Fibroblast of pulmonary artery (primary cell): Measurements from ENCODE around the gene GDI1.

Experiments used
- DNase-seq: peaks from one replicate; pipeline ENCODE4 v3.0.0-alpha.2; 2010; ENCODE audit warnings: low read depth
- H3K4me3 ChIP-seq: replicated peaks from 2 replicates; pipeline ENCODE4 v1.5.1; 2011; ENCODE audit warnings: low read depth, mild to moderate bottlenecking, control low read depth, low read length, moderate library complexity
- CTCF ChIP-seq: IDR thresholded peaks from 2 replicates; pipeline ENCODE4 v1.5.1; 2011; ENCODE audit warnings: mild to moderate bottlenecking, control low read depth, low read length, inconsistent platforms; ENCODE audit errors: missing control alignments

GDI1 gene

GRCh38 chrX:154482786-154483185 lies 45.8 kb downstream of the GDI1 start:
- DNase-seq = no peak
- no peak for TF ChIP-seq CTCF

GRCh38 chrX:154483325-154483724 lies 46.4 kb downstream of the GDI1 start:
- TF ChIP-seq CTCF = no peak
- no peak overlapping the region for H3K4me3 ChIP-seq
- DNase-seq = no peak

More at GRCh38 chrX:154482786-154483185, 45.8 kb downstream of the GDI1 start:
- no peak overlapping the region for H3K4me3 ChIP-seq

DNA sequence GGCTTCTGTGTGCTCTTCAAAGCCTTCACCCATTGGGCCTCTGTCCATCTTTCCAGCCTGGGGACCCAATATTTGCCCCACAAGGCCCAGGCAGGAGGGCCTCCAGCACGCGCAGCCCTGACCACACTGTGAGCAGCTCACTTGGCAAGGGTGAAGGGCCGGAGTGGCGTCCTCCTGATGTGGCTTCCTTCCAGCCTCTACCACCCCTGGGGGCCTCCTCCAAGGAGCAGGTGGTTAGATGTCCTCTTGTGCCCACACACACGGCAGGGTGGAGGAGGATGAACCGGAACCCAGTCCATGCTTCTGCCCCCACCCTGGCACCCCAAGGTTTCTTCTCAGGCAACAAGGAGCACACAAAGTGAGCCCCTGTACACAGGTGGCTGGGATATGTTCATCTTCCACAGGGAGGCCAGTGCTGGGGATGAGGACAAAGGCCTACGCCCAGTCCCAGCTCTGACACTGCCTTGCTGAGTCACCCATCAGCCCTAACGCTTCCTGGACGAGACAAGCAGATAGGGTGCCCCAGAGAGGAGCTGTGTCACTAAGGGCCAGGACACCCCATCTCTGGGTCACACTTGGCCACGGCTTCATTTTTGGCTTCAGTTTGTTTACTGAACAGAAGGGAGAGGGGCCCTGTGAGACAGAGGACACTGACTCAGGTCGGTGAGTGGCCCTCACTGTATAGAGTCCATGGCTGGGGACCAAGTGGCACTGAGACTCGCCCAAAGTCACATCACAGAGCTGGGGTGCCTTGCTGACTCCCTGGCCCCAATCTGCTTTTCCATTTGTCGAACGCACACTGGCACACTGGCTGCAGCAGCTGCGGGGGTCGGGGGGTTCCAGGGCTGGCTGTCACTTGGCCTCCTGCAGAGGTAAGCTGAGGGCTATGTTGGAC lies 47.5 kb downstream of the GDI1 start:
- no peak for DNase-seq
- no peak for TF ChIP-seq CTCF
- no peak overlapping the region for H3K4me3 ChIP-seq

DNA sequence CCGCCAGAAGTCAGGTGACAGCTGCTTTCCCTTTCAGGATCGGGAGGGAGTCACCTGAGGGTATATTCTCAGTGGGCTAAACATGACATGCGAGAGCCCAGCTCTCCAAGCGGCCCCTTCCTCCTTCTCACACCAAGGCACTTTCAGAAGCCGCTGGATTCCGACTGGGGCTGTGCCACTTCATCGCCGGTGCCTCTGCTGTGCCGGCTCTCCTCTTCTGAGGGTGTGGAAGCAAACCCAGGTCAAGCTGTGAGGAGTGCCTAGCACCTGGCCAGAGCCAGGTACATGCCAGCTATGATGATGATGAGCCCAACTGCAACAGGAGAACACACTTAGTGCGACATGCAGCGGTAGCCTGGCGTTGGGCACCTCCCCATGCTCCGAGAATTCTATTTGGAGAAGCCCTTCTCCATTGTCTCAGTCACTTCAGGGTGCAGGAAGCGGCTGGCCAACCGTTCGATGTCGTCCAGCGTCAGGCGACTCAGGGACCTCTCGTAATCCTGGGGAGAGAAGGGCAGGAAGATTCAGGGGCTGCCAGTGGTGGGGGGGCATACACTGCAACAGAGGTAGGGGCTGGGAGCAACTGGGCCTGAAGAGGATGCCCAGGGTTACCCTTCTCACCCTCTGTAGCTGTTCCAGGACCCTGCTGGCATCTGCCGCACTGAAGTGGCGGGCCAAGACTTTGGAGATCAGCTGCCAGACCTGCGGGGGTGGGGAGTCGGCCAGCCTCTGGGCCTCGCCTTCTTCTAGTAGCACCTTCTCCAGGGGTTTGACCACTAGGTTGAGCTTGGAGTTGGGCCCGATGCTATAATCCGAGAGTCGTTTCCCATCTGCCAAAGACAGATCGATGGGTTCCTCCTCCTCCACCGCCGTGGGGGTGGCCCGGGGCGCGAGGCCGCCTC lies 48.4 kb downstream of the GDI1 start:
- peak overlapping the region; percentile 57 for H3K4me3 ChIP-seq
- DNase-seq = no peak
- no peak for TF ChIP-seq CTCF

- peak overlapping the region; percentile 57 for H3K4me3 ChIP-seq
- no peak for DNase-seq
- no peak for TF ChIP-seq CTCF
These were observed 49.1 kb downstream of the GDI1 start for GRCh38 chrX:154486052-154486395.

DNA sequence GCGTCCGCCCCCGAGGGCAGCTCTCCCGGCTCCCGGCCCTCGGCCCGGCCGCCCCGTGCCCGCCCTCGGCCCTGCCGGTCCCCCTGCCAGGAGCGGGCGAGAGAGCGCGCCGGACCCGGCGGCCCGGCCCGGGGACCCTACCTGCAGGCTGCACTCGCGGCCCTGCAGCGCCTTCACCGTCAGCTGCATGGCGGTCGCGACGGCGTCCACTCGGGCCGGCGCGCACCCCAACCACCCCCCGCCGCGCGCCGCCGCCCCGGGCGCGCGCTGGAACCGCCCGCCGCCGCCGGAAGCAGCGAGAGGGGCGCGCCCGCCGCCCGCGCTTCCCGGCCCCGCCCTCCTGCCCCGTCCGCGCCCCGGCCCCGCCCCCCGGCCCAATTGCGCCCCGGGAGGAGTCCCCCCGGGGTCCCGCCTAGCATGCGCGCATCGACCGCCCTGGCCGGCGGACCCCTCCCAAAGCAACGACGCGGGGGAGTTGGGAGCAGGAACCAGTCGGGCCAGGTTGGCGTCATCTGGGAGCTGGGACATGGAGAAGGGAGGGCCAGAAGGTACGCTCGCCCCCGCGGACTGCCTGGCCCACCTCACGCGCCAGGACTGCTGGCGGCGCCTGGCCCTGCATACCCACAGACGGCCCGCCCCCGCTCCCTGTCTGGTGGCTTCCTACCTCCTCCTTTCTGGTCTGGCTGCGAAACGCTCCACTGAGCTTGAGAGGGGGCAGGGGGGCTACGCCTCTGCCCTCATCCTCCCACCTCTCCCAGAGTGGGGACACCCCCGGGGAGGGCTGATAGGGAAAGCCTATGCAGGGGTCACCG lies 49.6 kb downstream of the GDI1 start, which contains the start of gene UBL4A:
Gene UBL4A (minus strand): TSS at position 220 of the 812 bp plus-strand sequence. CDS start 31 bp downstream, at position 189.
- no peak for TF ChIP-seq CTCF
- DNase-seq = peak; percentile 65
- peak within 1 kb of the TSS; percentile 57 for H3K4me3 ChIP-seq
